GM13976 (cell line): ENCODE measurements around the gene NFIA.

Source experiments
- DNase-seq: peaks from one replicate; pipeline ENCODE4 v3.0.0; 2012; ENCODE audit warnings: low spot score
- CTCF ChIP-seq: IDR thresholded peaks from 2 replicates; pipeline ENCODE4 v1.5.1; 2012; ENCODE audit warnings: borderline replicate concordance, mild to moderate bottlenecking; ENCODE audit not compliant: insufficient read depth; ENCODE audit errors: extremely low read depth, missing control alignments, control extremely low read depth
- in situ Hi-C: fragments of 300-500 bp; cut with MboI; formaldehyde crosslinking; loops from one replicate; pipeline ENCODE4 v1.12.0; 2022; ENCODE audit warnings: low sequenced_read_pairs, mixed read lengths, inconsistent platforms; ENCODE audit not compliant: unreplicated experiment

The NFIA gene

GRCh38 chr1:61386323-61386722, 304.0 kb downstream of the NFIA start:
- TF ChIP-seq CTCF = no peak
- DNase-seq = no peak
- in situ Hi-C loops = no loop called here

- in situ Hi-C loops = no loop called here
- TF ChIP-seq CTCF = no peak
- no peak for DNase-seq
Observed at GRCh38 chr1:61386770-61387169, 304.4 kb downstream of the NFIA start.

- no peak for DNase-seq
- in situ Hi-C loops = no loop called here
- no peak for TF ChIP-seq CTCF
Observed at GRCh38 chr1:61387829-61388228, 305.5 kb downstream of the NFIA start.

GRCh38 chr1:61388566-61388965, 306.2 kb downstream of the NFIA start:
- no peak for TF ChIP-seq CTCF
- no peak for DNase-seq
- in situ Hi-C loops = no loop called here

GRCh38 chr1:61389194-61389925, 307.0 kb downstream of the NFIA start:
- DNase-seq = no peak
- no peak for TF ChIP-seq CTCF
- in situ Hi-C loops = no loop called here

- DNase-seq = no peak
- in situ Hi-C loops = no loop called here
- TF ChIP-seq CTCF = no peak
Observed at GRCh38 chr1:61389926-61390845, 307.8 kb downstream of the NFIA start.
